Measurements from ENCODE around the gene APBB2. TPM values are rescaled to one million over a fixed set of nuclear protein-coding genes. Genes with fewer than 3 reads are reported as not detected.

APBB2 gene
- total RNA-seq, 1 experiment from 2014 or later, result 46.0 TPM

DNA sequence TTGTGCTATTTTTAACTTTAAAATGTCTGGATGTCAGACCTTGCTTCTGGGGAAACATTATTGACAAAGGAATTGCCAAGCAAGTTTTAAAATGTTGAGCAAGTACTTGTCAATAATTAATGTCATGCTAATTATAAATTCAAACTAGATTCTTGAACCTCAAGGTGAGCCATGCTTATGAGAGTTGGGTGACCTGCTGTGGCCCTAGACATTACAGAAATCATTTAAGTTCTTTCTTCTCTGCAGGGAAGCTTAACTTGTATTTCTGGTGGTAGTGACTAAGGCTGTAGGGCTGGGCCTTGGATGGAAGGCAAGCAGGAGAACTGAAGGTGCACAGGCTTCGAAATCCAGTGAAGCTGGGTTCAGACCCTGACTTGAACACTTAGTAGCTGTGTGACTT lies 27.6 kb upstream of the APBB2 start:
- POLR2A ChIA-PET (ENCODE audit: unreplicated experiment), result no interaction called here
- no peaks in the 10 kb centered on the region for H3K36me3 ChIP-seq (ENCODE audit: low read depth)
- H4K20me1 ChIP-seq (ENCODE audit: insufficient read depth), result no peaks in the 10 kb centered on the region
- H2AFZ ChIP-seq, result no peak overlapping the region
- no peaks in the 10 kb centered on the region for H3F3A ChIP-seq (ENCODE audit: insufficient read depth, low read depth)
- TF ChIP-seq, protein P1, sequence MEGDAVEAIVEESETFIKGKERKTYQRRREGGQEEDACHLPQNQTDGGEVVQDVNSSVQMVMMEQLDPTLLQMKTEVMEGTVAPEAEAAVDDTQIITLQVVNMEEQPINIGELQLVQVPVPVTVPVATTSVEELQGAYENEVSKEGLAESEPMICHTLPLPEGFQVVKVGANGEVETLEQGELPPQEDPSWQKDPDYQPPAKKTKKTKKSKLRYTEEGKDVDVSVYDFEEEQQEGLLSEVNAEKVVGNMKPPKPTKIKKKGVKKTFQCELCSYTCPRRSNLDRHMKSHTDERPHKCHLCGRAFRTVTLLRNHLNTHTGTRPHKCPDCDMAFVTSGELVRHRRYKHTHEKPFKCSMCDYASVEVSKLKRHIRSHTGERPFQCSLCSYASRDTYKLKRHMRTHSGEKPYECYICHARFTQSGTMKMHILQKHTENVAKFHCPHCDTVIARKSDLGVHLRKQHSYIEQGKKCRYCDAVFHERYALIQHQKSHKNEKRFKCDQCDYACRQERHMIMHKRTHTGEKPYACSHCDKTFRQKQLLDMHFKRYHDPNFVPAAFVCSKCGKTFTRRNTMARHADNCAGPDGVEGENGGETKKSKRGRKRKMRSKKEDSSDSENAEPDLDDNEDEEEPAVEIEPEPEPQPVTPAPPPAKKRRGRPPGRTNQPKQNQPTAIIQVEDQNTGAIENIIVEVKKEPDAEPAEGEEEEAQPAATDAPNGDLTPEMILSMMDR (conservative IDR thresholded peaks at IDR 0.05), result no peak
- TF ChIP-seq EZH2 (IDR thresholded peaks at IDR 0.05; ENCODE audit: low read depth), result no peak
- BruUV-seq (replicated peaks), result no TSS peak
- intact Hi-C loops (cut with micrococcal nuclease; ENCODE audit: unreplicated experiment), result no loop called here
- H3K4me3 ChIP-seq, result no peak overlapping the region
- H3K4me2 ChIP-seq, result no peak overlapping the region
- H3K27me3 ChIP-seq (ENCODE audit: insufficient read depth, low read depth), result no peaks in the 10 kb centered on the region
- no peaks in the 10 kb centered on the region for H3K9me2 ChIP-seq (ENCODE audit: insufficient read depth)
- no peaks in the 10 kb centered on the region for H3K79me2 ChIP-seq (ENCODE audit: low read depth)
- CTCF ChIA-PET, result no interaction called here
- no peaks in the 10 kb centered on the region for H3K4me1 ChIP-seq (replicated peaks; ENCODE audit: insufficient read depth)
- H3K27ac ChIP-seq, result no peak overlapping the region
- H3K9me3 ChIP-seq (ENCODE audit: insufficient read depth, low read depth), result no peaks in the 10 kb centered on the region
- no peak for DNase-seq

DNA sequence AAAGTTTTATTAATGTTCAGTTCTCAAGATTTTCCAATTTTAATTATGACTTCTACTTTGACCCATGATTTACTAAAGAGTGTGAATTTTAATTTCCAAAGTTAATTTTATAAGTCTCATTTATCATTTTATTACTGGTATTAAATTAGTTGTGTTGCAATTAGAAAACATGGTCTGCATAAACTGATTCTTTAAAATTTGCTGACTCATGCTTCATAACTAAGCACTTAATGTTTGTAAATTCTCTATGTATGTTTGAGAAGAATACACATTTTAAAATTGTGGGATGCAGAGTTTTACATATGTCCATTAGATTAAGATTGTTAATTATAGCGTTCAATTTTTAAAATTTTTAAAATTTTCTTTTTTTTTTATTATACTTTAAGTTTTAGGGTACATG lies 22.2 kb upstream of the APBB2 start:
- H3K27me3 ChIP-seq (ENCODE audit: insufficient read depth, low read depth), result no peaks in the 10 kb centered on the region
- H3K79me2 ChIP-seq (ENCODE audit: low read depth), result no peaks in the 10 kb centered on the region
- DNase-seq, result no peak
- intact Hi-C loops (cut with micrococcal nuclease; ENCODE audit: unreplicated experiment), result no loop called here
- no peaks in the 10 kb centered on the region for H3K36me3 ChIP-seq (ENCODE audit: low read depth)
- no TSS peak for BruUV-seq (replicated peaks)
- H3K4me2 ChIP-seq, result no peak overlapping the region
- no peak overlapping the region for H3K27ac ChIP-seq
- no peak overlapping the region for H2AFZ ChIP-seq
- no peaks in the 10 kb centered on the region for H3K9me2 ChIP-seq (ENCODE audit: insufficient read depth)
- no peaks in the 10 kb centered on the region for H3K9me3 ChIP-seq (ENCODE audit: insufficient read depth, low read depth)
- H3F3A ChIP-seq (ENCODE audit: insufficient read depth, low read depth), result no peaks in the 10 kb centered on the region
- no peaks in the 10 kb centered on the region for H4K20me1 ChIP-seq (ENCODE audit: insufficient read depth)
- H3K4me3 ChIP-seq, result no peak overlapping the region
- no peaks in the 10 kb centered on the region for H3K4me1 ChIP-seq (replicated peaks; ENCODE audit: insufficient read depth)
- CTCF ChIA-PET, result no interaction called here
- POLR2A ChIA-PET (ENCODE audit: unreplicated experiment), result no interaction called here
- TF ChIP-seq, protein P1 (conservative IDR thresholded peaks at IDR 0.05), result no peak
- TF ChIP-seq EZH2 (IDR thresholded peaks at IDR 0.05; ENCODE audit: low read depth), result no peak

DNA sequence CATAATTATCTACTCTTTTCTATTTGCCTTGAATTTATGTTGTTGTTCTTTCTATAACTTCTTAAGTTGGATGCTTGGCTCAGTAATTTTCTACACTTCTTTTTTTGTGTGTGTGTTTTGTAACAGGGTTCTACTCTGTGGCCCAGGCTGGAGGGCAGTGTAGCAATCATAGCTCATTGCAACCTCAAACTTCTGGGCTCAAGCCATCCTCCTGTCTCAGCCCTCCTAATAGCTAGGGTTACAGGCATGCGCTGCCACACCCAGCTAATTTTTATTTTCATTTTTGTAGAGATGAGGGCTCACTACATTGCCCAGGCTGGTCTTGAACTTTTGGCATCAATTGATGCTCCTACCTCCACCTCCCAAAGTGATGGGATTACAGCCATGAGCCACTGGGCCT lies 21.7 kb upstream of the APBB2 start:
- no peak overlapping the region for H3K27ac ChIP-seq
- H3K36me3 ChIP-seq (ENCODE audit: low read depth), result no peaks in the 10 kb centered on the region
- no peak overlapping the region for H2AFZ ChIP-seq
- H3K4me3 ChIP-seq, result no peak overlapping the region
- DNase-seq, result no peak
- TF ChIP-seq, protein P1 (conservative IDR thresholded peaks at IDR 0.05), result no peak
- no peak for TF ChIP-seq EZH2 (IDR thresholded peaks at IDR 0.05; ENCODE audit: low read depth)
- ChIA-PET POLR2A (ENCODE audit: unreplicated experiment) (interaction anchor here (0.5 kb wide), 1 partner anchor 971 kb away, joined by 4 read pairs; no protein-coding TSS in a partner anchor), CTCF (no interaction called here)
- no peaks in the 10 kb centered on the region for H3F3A ChIP-seq (ENCODE audit: insufficient read depth, low read depth)
- H4K20me1 ChIP-seq (ENCODE audit: insufficient read depth), result no peaks in the 10 kb centered on the region
- BruUV-seq (replicated peaks), result no TSS peak
- no peak overlapping the region for H3K4me2 ChIP-seq
- no peaks in the 10 kb centered on the region for H3K9me2 ChIP-seq (ENCODE audit: insufficient read depth)
- H3K27me3 ChIP-seq (ENCODE audit: insufficient read depth, low read depth), result no peaks in the 10 kb centered on the region
- intact Hi-C loops (cut with micrococcal nuclease; ENCODE audit: unreplicated experiment), result no loop called here
- no peaks in the 10 kb centered on the region for H3K9me3 ChIP-seq (ENCODE audit: insufficient read depth, low read depth)
- no peaks in the 10 kb centered on the region for H3K4me1 ChIP-seq (replicated peaks; ENCODE audit: insufficient read depth)
- H3K79me2 ChIP-seq (ENCODE audit: low read depth), result no peaks in the 10 kb centered on the region
